ENCODE results near the gene COPS7B. TPM values are rescaled to one million over a fixed set of nuclear protein-coding genes. Genes with fewer than 3 reads are reported as not detected.

The COPS7B gene
- total and polyA plus RNA-seq, 10 of the 15 experiments (the other 5 are each of a cell fraction or from before 2014, with no cell fraction given), result 6.3 to 58.8 (median 40.4) TPM

GRCh38 chr2:231769170-231770136, 16.8 kb upstream of the COPS7B start (continued):
- peak; percentile 19; the same call in 1 of the 2 replicates for TF ChIP-seq HDGF (IDR thresholded peaks at IDR 0.05)
- TF ChIP-seq, protein P1, sequence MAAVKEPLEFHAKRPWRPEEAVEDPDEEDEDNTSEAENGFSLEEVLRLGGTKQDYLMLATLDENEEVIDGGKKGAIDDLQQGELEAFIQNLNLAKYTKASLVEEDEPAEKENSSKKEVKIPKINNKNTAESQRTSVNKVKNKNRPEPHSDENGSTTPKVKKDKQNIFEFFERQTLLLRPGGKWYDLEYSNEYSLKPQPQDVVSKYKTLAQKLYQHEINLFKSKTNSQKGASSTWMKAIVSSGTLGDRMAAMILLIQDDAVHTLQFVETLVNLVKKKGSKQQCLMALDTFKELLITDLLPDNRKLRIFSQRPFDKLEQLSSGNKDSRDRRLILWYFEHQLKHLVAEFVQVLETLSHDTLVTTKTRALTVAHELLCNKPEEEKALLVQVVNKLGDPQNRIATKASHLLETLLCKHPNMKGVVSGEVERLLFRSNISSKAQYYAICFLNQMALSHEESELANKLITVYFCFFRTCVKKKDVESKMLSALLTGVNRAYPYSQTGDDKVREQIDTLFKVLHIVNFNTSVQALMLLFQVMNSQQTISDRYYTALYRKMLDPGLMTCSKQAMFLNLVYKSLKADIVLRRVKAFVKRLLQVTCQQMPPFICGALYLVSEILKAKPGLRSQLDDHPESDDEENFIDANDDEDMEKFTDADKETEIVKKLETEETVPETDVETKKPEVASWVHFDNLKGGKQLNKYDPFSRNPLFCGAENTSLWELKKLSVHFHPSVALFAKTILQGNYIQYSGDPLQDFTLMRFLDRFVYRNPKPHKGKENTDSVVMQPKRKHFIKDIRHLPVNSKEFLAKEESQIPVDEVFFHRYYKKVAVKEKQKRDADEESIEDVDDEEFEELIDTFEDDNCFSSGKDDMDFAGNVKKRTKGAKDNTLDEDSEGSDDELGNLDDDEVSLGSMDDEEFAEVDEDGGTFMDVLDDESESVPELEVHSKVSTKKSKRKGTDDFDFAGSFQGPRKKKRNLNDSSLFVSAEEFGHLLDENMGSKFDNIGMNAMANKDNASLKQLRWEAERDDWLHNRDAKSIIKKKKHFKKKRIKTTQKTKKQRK (IDR thresholded peaks at IDR 0.05; ENCODE audit: low read depth, low read length), result no peak
- TF ChIP-seq PAX5 (IDR thresholded peaks at IDR 0.05; ENCODE audit: borderline replicate concordance, low read depth, low read length), result 0 out of 2 replicates have a peak, but pooled peaks have one; percentile 13
- TF ChIP-seq, protein P2, sequence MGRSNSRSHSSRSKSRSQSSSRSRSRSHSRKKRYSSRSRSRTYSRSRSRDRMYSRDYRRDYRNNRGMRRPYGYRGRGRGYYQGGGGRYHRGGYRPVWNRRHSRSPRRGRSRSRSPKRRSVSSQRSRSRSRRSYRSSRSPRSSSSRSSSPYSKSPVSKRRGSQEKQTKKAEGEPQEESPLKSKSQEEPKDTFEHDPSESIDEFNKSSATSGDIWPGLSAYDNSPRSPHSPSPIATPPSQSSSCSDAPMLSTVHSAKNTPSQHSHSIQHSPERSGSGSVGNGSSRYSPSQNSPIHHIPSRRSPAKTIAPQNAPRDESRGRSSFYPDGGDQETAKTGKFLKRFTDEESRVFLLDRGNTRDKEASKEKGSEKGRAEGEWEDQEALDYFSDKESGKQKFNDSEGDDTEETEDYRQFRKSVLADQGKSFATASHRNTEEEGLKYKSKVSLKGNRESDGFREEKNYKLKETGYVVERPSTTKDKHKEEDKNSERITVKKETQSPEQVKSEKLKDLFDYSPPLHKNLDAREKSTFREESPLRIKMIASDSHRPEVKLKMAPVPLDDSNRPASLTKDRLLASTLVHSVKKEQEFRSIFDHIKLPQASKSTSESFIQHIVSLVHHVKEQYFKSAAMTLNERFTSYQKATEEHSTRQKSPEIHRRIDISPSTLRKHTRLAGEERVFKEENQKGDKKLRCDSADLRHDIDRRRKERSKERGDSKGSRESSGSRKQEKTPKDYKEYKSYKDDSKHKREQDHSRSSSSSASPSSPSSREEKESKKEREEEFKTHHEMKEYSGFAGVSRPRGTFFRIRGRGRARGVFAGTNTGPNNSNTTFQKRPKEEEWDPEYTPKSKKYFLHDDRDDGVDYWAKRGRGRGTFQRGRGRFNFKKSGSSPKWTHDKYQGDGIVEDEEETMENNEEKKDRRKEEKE (IDR thresholded peaks at IDR 0.05), result no peak
- TF ChIP-seq, protein P3, sequence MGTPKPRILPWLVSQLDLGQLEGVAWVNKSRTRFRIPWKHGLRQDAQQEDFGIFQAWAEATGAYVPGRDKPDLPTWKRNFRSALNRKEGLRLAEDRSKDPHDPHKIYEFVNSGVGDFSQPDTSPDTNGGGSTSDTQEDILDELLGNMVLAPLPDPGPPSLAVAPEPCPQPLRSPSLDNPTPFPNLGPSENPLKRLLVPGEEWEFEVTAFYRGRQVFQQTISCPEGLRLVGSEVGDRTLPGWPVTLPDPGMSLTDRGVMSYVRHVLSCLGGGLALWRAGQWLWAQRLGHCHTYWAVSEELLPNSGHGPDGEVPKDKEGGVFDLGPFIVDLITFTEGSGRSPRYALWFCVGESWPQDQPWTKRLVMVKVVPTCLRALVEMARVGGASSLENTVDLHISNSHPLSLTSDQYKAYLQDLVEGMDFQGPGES (IDR thresholded peaks at IDR 0.05), result no peak
- TF ChIP-seq BCL11A (IDR thresholded peaks at IDR 0.05; ENCODE audit: low read depth, low read length), result 0 out of 2 replicates have a peak, but pooled peaks have one; percentile 40
- TF ChIP-seq YBX1 (IDR thresholded peaks at IDR 0.05), result no peak
- no peak for TF ChIP-seq EGR1 (IDR thresholded peaks at IDR 0.05; ENCODE audit: borderline replicate concordance in 1 of 2, low read depth in 2 of 2, low read length in 2 of 2)
- peak; percentile 95 for TF ChIP-seq SMARCA5 (IDR thresholded peaks at IDR 0.05)
- no peak for TF ChIP-seq CBFB (IDR thresholded peaks at IDR 0.05; ENCODE audit: low read depth)
- TF ChIP-seq JUNB (IDR thresholded peaks at IDR 0.05), result peak; percentile 43; the same call in 1 of the 2 replicates
- peak; percentile 88 for TF ChIP-seq PKNOX1 (IDR thresholded peaks at IDR 0.05)
- TF ChIP-seq RB1 (IDR thresholded peaks at IDR 0.05; ENCODE audit: borderline replicate concordance), result no peak
- peak; percentile 56; the same call in 1 of the 2 replicates for TF ChIP-seq IKZF1 (conservative IDR thresholded peaks at IDR 0.05)
- peak; percentile 18; the same call in 1 of the 2 replicates for TF ChIP-seq FOXK2 (IDR thresholded peaks at IDR 0.05)
- TF ChIP-seq MEF2B (IDR thresholded peaks at IDR 0.05; ENCODE audit: partially characterized antibody, poor library complexity, severe bottlenecking), result peak; percentile 20
- TF ChIP-seq CEBPB (IDR thresholded peaks at IDR 0.05; ENCODE audit: borderline replicate concordance in 1 of 2, low read depth in 2 of 2, low read length in 2 of 2), result no peak
- no peak for TF ChIP-seq IRF4 (IDR thresholded peaks at IDR 0.05; ENCODE audit: low read depth, low read length)
- 0 out of 2 replicates have a peak, but pooled peaks have one; percentile 15 for TF ChIP-seq RELB (IDR thresholded peaks at IDR 0.05; ENCODE audit: low read depth)

Data from GM12878 (cell line).